A673 (cell line): ENCODE results near the gene SRGAP1. TPM values are rescaled to one million over a fixed set of nuclear protein-coding genes. Genes with fewer than 3 reads are reported as not detected.

Experiments used
- BruUV-seq: library from RNA; stranded (reverse); fragments of 400-500 nt; replicated peaks from 2 replicates; lab custom pipeline; 2021; lab: Mats Ljungman, UMichigan
- CTCF ChIA-PET: fragments of 300-600 bp; sonication (Branson Sonifier 250); formaldehyde crosslinking; loops from one replicate; lab custom pipeline; 2022; ENCODE audit warnings: antibody characterized with exemption; lab: Charles Lee
- POLR2A ChIA-PET: fragments of 300-600 bp; sonication (Branson Sonifier 250); formaldehyde crosslinking; loops from one replicate; lab custom pipeline; 2022; ENCODE audit warnings: antibody characterized with exemption; ENCODE audit not compliant: low non-redundant PET; lab: Charles Lee
- DNase-seq: peaks from one replicate; pipeline ENCODE4 v3.0.0-alpha.2; 2015; ENCODE audit warnings: low spot score
- H3K27ac ChIP-seq: fragments of 200-600 bp; sonication (generic); 2 replicates; pipeline ENCODE4 v1.5.1; 2016; ENCODE audit warnings: mixed run types, low read depth, mild to moderate bottlenecking, mixed read lengths, antibody characterized with exemption, low read length; ENCODE audit not compliant: poor library complexity, severe bottlenecking
- H3K27me3 ChIP-seq: fragments of 200-600 bp; sonication (generic); replicated peaks from 2 replicates; pipeline ENCODE4 v1.6.1; 2017; ENCODE audit warnings: mixed run types, low read depth, mild to moderate bottlenecking, mixed read lengths, antibody characterized with exemption, low read length; ENCODE audit not compliant: insufficient read depth, poor library complexity
- H3K36me3 ChIP-seq: fragments of 200-600 bp; sonication (generic); 2 replicates; pipeline ENCODE4 v1.6.1; 2016; ENCODE audit warnings: mixed run types, mild to moderate bottlenecking, mixed read lengths, antibody characterized with exemption, low read length; ENCODE audit not compliant: insufficient read depth, poor library complexity, severe bottlenecking
- H3K4me1 ChIP-seq: fragments of 200-600 bp; sonication (generic); 2 replicates; pipeline ENCODE4 v1.6.1; 2017; ENCODE audit warnings: mixed run types, mild to moderate bottlenecking, mixed read lengths, antibody characterized with exemption, low read length; ENCODE audit not compliant: insufficient read depth, poor library complexity, severe bottlenecking
- H3K4me3 ChIP-seq: fragments of 200-600 bp; sonication (generic); 2 replicates; pipeline ENCODE4 v1.5.1; 2016; ENCODE audit warnings: low read depth, mixed run types, mild to moderate bottlenecking, mixed read lengths, low read length; ENCODE audit not compliant: poor library complexity, severe bottlenecking
- H3K9me3 ChIP-seq: fragments of 200-600 bp; sonication (generic); 2 replicates; pipeline ENCODE4 v1.6.1; 2016; ENCODE audit warnings: mixed run types, low read depth, mild to moderate bottlenecking, mixed read lengths, antibody characterized with exemption, low read length; ENCODE audit not compliant: poor library complexity, severe bottlenecking
- CTCF ChIP-seq: fragments of 300-800, 200-600 bp; sonication (generic); conservative IDR thresholded peaks from 2 replicates; pipeline ENCODE4 v1.5.1; 2017; ENCODE audit warnings: low read depth, mild to moderate bottlenecking, antibody characterized with exemption, low read length, moderate library complexity, mixed read lengths
- EZH2 ChIP-seq: fragments of 200-600 bp; sonication (generic); IDR thresholded peaks from 2 replicates; pipeline ENCODE4 v1.6.1; 2017; ENCODE audit warnings: borderline replicate concordance, low read depth, mild to moderate bottlenecking, mixed read lengths, antibody characterized with exemption, low read length; ENCODE audit not compliant: poor library complexity, severe bottlenecking
- intact Hi-C: fragments of 100-400 bp; cut with micrococcal nuclease; formaldehyde crosslinking; loops from one replicate; pipeline ENCODE4 v1.10.0; 2022; ENCODE audit not compliant: unreplicated experiment
- total RNA-seq: library from RNA; stranded (reverse); gene quantifications from 2 replicates; pipeline ENCODE4 v1.2.3, GENCODE V29; 2021

The SRGAP1 gene
- total RNA-seq, 1 experiment from 2014 or later, result 9.7 TPM

- TF ChIP-seq EZH2 (no peak), CTCF (no peak)
- H3K27ac ChIP-seq, result no peak overlapping the region
- H3K36me3 ChIP-seq, result no peaks in the 10 kb centered on the region
- ChIA-PET POLR2A (no interaction called here), CTCF (no interaction called here)
- no TSS peak for BruUV-seq
- H3K9me3 ChIP-seq, result no peaks in the 10 kb centered on the region
- DNase-seq, result no peak
- no peak overlapping the region for H3K4me3 ChIP-seq
- intact Hi-C loops, result no loop called here
- H3K4me1 ChIP-seq, result peaks cover 3% of the 10 kb centered on the region
- no peaks in the 10 kb centered on the region for H3K27me3 ChIP-seq
These were observed 254.3 kb downstream of the SRGAP1 start for GRCh38 chr12:64098709-64099354.

DNA sequence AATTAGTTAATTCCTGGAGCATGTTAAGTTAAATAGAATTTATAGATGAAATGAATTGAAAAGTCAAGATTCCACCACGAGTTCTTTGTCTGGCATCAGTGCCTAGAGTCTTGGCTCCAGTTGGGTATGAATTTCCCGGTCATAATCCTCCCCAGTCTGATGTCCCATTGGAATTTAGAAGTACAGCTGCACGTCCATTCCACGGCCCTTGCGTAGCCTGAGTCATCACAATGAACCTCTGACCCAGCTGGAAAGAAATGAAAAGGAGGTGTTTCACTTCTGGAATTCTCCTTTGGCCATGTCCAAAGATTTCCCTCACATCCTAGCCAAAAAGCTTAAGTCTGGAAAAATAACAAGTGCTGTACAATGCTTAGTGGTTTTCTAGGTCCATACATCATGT is 254.9 kb downstream of the SRGAP1 start:
- Histone ChIP-seq H3K27me3 (no peaks in the 10 kb centered on the region), H3K27ac (no peak overlapping the region), H3K36me3 (no peaks in the 10 kb centered on the region), H3K4me1 (peaks cover 3% of the 10 kb centered on the region), H3K4me3 (no peak overlapping the region), H3K9me3 (no peaks in the 10 kb centered on the region)
- CTCF ChIA-PET, result interaction anchor here (0.5 kb wide), 1 partner anchor 121 kb away, joined by 10 read pairs; no protein-coding TSS in a partner anchor
- intact Hi-C loops, result no loop called here
- no peak for DNase-seq
- BruUV-seq, result no TSS peak
- no peak for TF ChIP-seq EZH2
- TF ChIP-seq CTCF, result no peak
- POLR2A ChIA-PET, result interaction anchor here (0.6 kb wide), 1 partner anchor 158 kb away, joined by 9 read pairs; no protein-coding TSS in a partner anchor

- BruUV-seq, result no TSS peak
- POLR2A ChIA-PET, result no interaction called here
- Histone ChIP-seq H3K27me3 (no peaks in the 10 kb centered on the region), H3K9me3 (no peaks in the 10 kb centered on the region), H3K36me3 (no peaks in the 10 kb centered on the region), H3K4me1 (peaks cover 3% of the 10 kb centered on the region), H3K4me3 (no peak overlapping the region), H3K27ac (no peak overlapping the region)
- no peak for TF ChIP-seq CTCF
- no peak for TF ChIP-seq EZH2
- CTCF ChIA-PET, result no interaction called here
- DNase-seq, result no peak
- intact Hi-C loops, result no loop called here
These were observed 257.8 kb downstream of the SRGAP1 start for GRCh38 chr12:64102339-64102738.
